ENCODE data around the gene DAB2IP. TPM values are rescaled to one million over a fixed set of nuclear protein-coding genes. Genes with fewer than 3 reads are reported as not detected.

Gene DAB2IP
- total and polyA plus RNA-seq, 5 donors from 2014 or later: not detected

- H3K4me1 Mint-ChIP-seq: peaks cover 0 to 18% (median 2%) of the 10 kb centered on the region in 4 donors
- H3K9me3 Mint-ChIP-seq: no peaks in the 10 kb centered on the region
- Histone ChIP-seq H3K9me3 (ENCODE audit: control insufficient read depth in 2 of 2, low read length in 2 of 2) (no peaks in the 10 kb centered on the region), H3K27me3 (ENCODE audit: control insufficient read depth, insufficient read depth, low read length) (no peaks in the 10 kb centered on the region), H3K4me3 (ENCODE audit: low read depth, low read length) (no peak overlapping the region), H3K4me1 (ENCODE audit: control insufficient read depth, insufficient read depth, low read length, poor library complexity, severe bottlenecking) (no peaks in the 10 kb centered on the region), H3K27ac (ENCODE audit: insufficient read depth, low read length, poor library complexity, severe bottlenecking) (no peak overlapping the region), H3K36me3 (ENCODE audit: control insufficient read depth, insufficient read depth, low read length) (no peaks in the 10 kb centered on the region)
- H3K27me3 Mint-ChIP-seq: no peaks in the 10 kb centered on the region
- H3K4me3 Mint-ChIP-seq: no peak overlapping the region
- no peak for ATAC-seq (ENCODE audit: low read depth in 2 of 2)
- no peak overlapping the region for H3K27ac Mint-ChIP-seq
- no peak for DNase-seq
- no peaks in the 10 kb centered on the region for H3K36me3 Mint-ChIP-seq
These were observed 98.2 kb downstream of the DAB2IP start for GRCh38 chr9:121749614-121750013.

DNA sequence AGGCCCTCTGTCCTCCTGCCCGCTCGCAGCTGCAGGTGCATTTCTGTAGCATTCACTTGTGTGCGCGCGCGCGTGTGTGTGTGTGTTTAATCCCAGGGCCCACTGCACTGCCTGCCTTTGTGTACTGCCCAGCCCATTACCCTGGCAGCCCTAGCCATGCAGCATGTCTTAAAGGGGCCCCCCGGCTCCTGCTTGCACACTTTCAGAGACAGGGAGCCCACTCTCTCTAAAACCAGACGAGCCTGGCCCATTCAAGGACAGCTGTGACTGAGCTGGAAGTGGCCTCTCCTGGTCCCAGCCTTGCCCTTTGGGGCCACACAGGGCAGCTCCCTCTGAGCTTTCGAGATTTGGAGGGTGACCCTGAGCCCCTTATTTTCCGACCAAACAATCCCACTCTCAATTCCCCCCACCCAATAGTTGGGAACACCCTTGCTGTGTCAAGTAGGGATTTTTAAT, 98.9 kb downstream of the DAB2IP start:
- H3K27me3 Mint-ChIP-seq: no peaks in the 10 kb centered on the region
- no peaks in the 10 kb centered on the region for H3K36me3 ChIP-seq (ENCODE audit: control insufficient read depth, insufficient read depth, low read length)

DNA sequence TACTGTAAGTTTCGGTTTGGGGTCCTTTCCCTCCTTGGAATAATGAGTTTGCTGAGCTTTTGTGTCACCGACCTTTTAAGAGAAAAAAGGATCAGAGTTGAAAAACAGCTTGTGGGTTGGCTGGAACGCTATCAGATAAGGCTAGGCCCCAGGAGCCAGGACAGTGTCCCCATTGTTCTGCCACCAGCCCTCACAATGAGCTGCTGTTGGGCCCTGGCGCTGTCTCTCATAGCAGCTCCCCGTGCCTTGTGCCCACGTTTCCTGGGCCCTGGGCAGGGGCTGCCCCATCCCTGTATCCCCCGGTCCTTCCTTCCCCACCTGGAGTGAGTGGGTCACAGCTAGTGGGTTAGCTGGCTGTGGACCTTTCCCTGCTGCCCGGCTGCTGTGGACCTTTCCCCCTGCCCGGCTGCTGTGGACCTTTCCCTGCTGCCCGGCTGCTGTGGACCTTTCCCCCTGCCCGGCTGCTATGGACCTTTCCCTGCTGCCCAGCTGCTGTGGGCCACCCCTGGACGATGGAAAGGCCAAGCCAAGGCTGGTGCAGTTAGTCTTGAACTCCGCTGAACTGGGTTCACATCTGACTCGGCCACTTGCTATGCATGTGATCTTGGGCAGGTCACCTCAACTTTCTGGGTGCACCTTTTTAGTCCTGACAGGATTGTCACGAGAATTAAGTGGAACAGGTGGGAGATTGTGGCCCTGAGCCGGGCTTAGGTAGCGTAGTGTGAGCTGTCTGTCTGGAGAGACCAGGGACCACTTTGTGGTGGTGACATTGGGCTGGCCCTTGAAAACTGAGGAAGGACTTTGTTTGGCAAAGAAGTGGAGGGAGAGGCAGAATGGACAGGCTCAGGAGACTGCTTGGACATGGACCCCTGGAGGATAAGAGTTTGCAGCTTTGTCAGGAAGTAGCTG, 99.5 kb downstream of the DAB2IP start:
- peaks cover 0 to 18% (median 2%) of the 10 kb centered on the region in 4 donors for H3K4me1 Mint-ChIP-seq
- H3K36me3 ChIP-seq (ENCODE audit: control insufficient read depth, insufficient read depth, low read length): no peaks in the 10 kb centered on the region
- no peak for ATAC-seq (ENCODE audit: low read depth in 2 of 2)
- DNase-seq: no peak
- no peak overlapping the region for H3K27ac Mint-ChIP-seq
- H3K27me3 Mint-ChIP-seq: no peaks in the 10 kb centered on the region
- no peaks in the 10 kb centered on the region for H3K36me3 Mint-ChIP-seq
- no peaks in the 10 kb centered on the region for H3K27me3 ChIP-seq (ENCODE audit: control insufficient read depth, insufficient read depth, low read length)
- no peak overlapping the region for H3K27ac ChIP-seq (ENCODE audit: insufficient read depth, low read length, poor library complexity, severe bottlenecking)
- no peaks in the 10 kb centered on the region for H3K9me3 ChIP-seq (ENCODE audit: control insufficient read depth in 2 of 2, low read length in 2 of 2)
- no peak overlapping the region for H3K4me3 ChIP-seq (ENCODE audit: low read depth, low read length)
- H3K4me3 Mint-ChIP-seq: no peak overlapping the region
- no peaks in the 10 kb centered on the region for H3K4me1 ChIP-seq (ENCODE audit: control insufficient read depth, insufficient read depth, low read length, poor library complexity, severe bottlenecking)
- no peaks in the 10 kb centered on the region for H3K9me3 Mint-ChIP-seq

More for the DNA sequence above, 98.9 kb downstream of the DAB2IP start:
- H3K4me1 ChIP-seq (ENCODE audit: control insufficient read depth, insufficient read depth, low read length, poor library complexity, severe bottlenecking): no peaks in the 10 kb centered on the region
- Mint-ChIP-seq H3K4me1 (peaks cover 0 to 18% (median 2%) of the 10 kb centered on the region in 4 donors), H3K36me3 (no peaks in the 10 kb centered on the region), H3K9me3 (no peaks in the 10 kb centered on the region), H3K27ac (no peak overlapping the region), H3K4me3 (no peak overlapping the region)
- no peaks in the 10 kb centered on the region for H3K9me3 ChIP-seq (ENCODE audit: control insufficient read depth in 2 of 2, low read length in 2 of 2)
- ATAC-seq (ENCODE audit: low read depth in 2 of 2) (no peak), DNase-seq (no peak)
- H3K4me3 ChIP-seq (ENCODE audit: low read depth, low read length): no peak overlapping the region
- no peak overlapping the region for H3K27ac ChIP-seq (ENCODE audit: insufficient read depth, low read length, poor library complexity, severe bottlenecking)
- H3K27me3 ChIP-seq (ENCODE audit: control insufficient read depth, insufficient read depth, low read length): no peaks in the 10 kb centered on the region

- Mint-ChIP-seq H3K9me3 (no peaks in the 10 kb centered on the region), H3K36me3 (no peaks in the 10 kb centered on the region), H3K27ac (no peak overlapping the region), H3K4me3 (no peak overlapping the region), H3K27me3 (no peaks in the 10 kb centered on the region), H3K4me1 (peaks cover 0 to 13% (median 2%) of the 10 kb centered on the region in 4 donors)
- H3K4me1 ChIP-seq (ENCODE audit: control insufficient read depth, insufficient read depth, low read length, poor library complexity, severe bottlenecking): no peaks in the 10 kb centered on the region
- no peaks in the 10 kb centered on the region for H3K36me3 ChIP-seq (ENCODE audit: control insufficient read depth, insufficient read depth, low read length)
- no peaks in the 10 kb centered on the region for H3K9me3 ChIP-seq (ENCODE audit: control insufficient read depth in 2 of 2, low read length in 2 of 2)
- no peak overlapping the region for H3K27ac ChIP-seq (ENCODE audit: insufficient read depth, low read length, poor library complexity, severe bottlenecking)
- ATAC-seq (ENCODE audit: low read depth in 2 of 2) (no peak), DNase-seq (no peak)
- H3K4me3 ChIP-seq (ENCODE audit: low read depth, low read length): no peak overlapping the region
- H3K27me3 ChIP-seq (ENCODE audit: control insufficient read depth, insufficient read depth, low read length): no peaks in the 10 kb centered on the region
These were observed 100.4 kb downstream of the DAB2IP start for GRCh38 chr9:121751686-121752445.

- Mint-ChIP-seq H3K4me3 (no peak overlapping the region), H3K27me3 (no peaks in the 10 kb centered on the region)
- no peak for DNase-seq
These were observed 101.5 kb downstream of the DAB2IP start for GRCh38 chr9:121752929-121753328.

GRCh38 chr9:121753802-121754654, 102.6 kb downstream of the DAB2IP start:
- no peaks in the 10 kb centered on the region for H3K4me1 Mint-ChIP-seq
- Histone ChIP-seq H3K4me1 (ENCODE audit: control insufficient read depth, insufficient read depth, low read length, poor library complexity, severe bottlenecking) (no peaks in the 10 kb centered on the region), H3K4me3 (ENCODE audit: low read depth, low read length) (no peak overlapping the region), H3K9me3 (ENCODE audit: control insufficient read depth in 2 of 2, low read length in 2 of 2) (no peaks in the 10 kb centered on the region), H3K36me3 (ENCODE audit: control insufficient read depth, insufficient read depth, low read length) (no peaks in the 10 kb centered on the region), H3K27me3 (ENCODE audit: control insufficient read depth, insufficient read depth, low read length) (no peaks in the 10 kb centered on the region), H3K27ac (ENCODE audit: insufficient read depth, low read length, poor library complexity, severe bottlenecking) (no peak overlapping the region)
- no peak overlapping the region for H3K4me3 Mint-ChIP-seq
- no peak overlapping the region for H3K27ac Mint-ChIP-seq
- DNase-seq (no peak), ATAC-seq (ENCODE audit: low read depth in 2 of 2) (no peak)
- H3K36me3 Mint-ChIP-seq: no peaks in the 10 kb centered on the region
- no peaks in the 10 kb centered on the region for H3K27me3 Mint-ChIP-seq
- H3K9me3 Mint-ChIP-seq: no peaks in the 10 kb centered on the region

More at GRCh38 chr9:121752929-121753328, 101.5 kb downstream of the DAB2IP start:
- Histone ChIP-seq H3K36me3 (ENCODE audit: control insufficient read depth, insufficient read depth, low read length) (no peaks in the 10 kb centered on the region), H3K9me3 (ENCODE audit: control insufficient read depth in 2 of 2, low read length in 2 of 2) (no peaks in the 10 kb centered on the region), H3K4me3 (ENCODE audit: low read depth, low read length) (no peak overlapping the region), H3K27me3 (ENCODE audit: control insufficient read depth, insufficient read depth, low read length) (no peaks in the 10 kb centered on the region), H3K27ac (ENCODE audit: insufficient read depth, low read length, poor library complexity, severe bottlenecking) (no peak overlapping the region), H3K4me1 (ENCODE audit: control insufficient read depth, insufficient read depth, low read length, poor library complexity, severe bottlenecking) (no peaks in the 10 kb centered on the region)
- ATAC-seq (ENCODE audit: low read depth in 2 of 2): no peak
- no peak overlapping the region for H3K27ac Mint-ChIP-seq
- H3K36me3 Mint-ChIP-seq: no peaks in the 10 kb centered on the region
- peaks cover 0 to 7% (median under 1%) of the 10 kb centered on the region in 4 donors for H3K4me1 Mint-ChIP-seq
- H3K9me3 Mint-ChIP-seq: no peaks in the 10 kb centered on the region

- no peak overlapping the region for H3K27ac ChIP-seq (ENCODE audit: insufficient read depth, low read length, poor library complexity, severe bottlenecking)
- Mint-ChIP-seq H3K36me3 (no peaks in the 10 kb centered on the region), H3K4me3 (no peak overlapping the region), H3K4me1 (no peaks in the 10 kb centered on the region), H3K9me3 (no peaks in the 10 kb centered on the region), H3K27me3 (no peaks in the 10 kb centered on the region), H3K27ac (no peak overlapping the region)
- DNase-seq: no peak
- no peaks in the 10 kb centered on the region for H3K36me3 ChIP-seq (ENCODE audit: control insufficient read depth, insufficient read depth, low read length)
- H3K9me3 ChIP-seq (ENCODE audit: control insufficient read depth in 2 of 2, low read length in 2 of 2): no peaks in the 10 kb centered on the region
- no peaks in the 10 kb centered on the region for H3K27me3 ChIP-seq (ENCODE audit: control insufficient read depth, insufficient read depth, low read length)
- no peak for ATAC-seq (ENCODE audit: low read depth in 2 of 2)
- no peaks in the 10 kb centered on the region for H3K4me1 ChIP-seq (ENCODE audit: control insufficient read depth, insufficient read depth, low read length, poor library complexity, severe bottlenecking)
- H3K4me3 ChIP-seq (ENCODE audit: low read depth, low read length): no peak overlapping the region
These were observed 103.4 kb downstream of the DAB2IP start for GRCh38 chr9:121754655-121755436.

All from CD4-positive, CD25-positive, alpha-beta regulatory T cell (primary cell).